Activated T-cell treated with anti-CD3 and anti-CD28 coated beads, Interleukin-2, amount 50 U/mL, for 1 hour (primary cell): ENCODE measurements around the gene HINT1.

ENCODE experiments used
- DNase-seq: peaks from one replicate; pipeline ENCODE4 v3.0.0-alpha.2; 2020

Gene HINT1

GRCh38 chr5:131109540-131110255 lies 55.4 kb downstream of the HINT1 start:
- no peak for DNase-seq
